Esophagus muscularis mucosa (tissue), 4 donors: Measurements from ENCODE around the gene MSI2. TPM values are rescaled to one million over a fixed set of nuclear protein-coding genes. Genes with fewer than 3 reads are reported as not detected.

ENCODE experiments used
- DNase-seq: peaks from one replicate; pipeline ENCODE4 v3.0.0-alpha.2; 2017; ENCODE audit errors: extremely low spot score
- H3K27ac ChIP-seq, 4 donors: fragments of 200-600 bp; sonication (generic); replicated peaks in 1 of 4; 1 replicate in 3 of 4; 2 replicates in 1 of 4; pipeline ENCODE4 v1.5.1; 2016 to 2019; ENCODE audit warnings: mild to moderate bottlenecking in 1 of 4
- H3K27me3 ChIP-seq, 4 donors: fragments of 200-600 bp; sonication (generic); one replicate each; pipeline versions ENCODE4 v1.5.1 to v1.6.0; 2016 to 2019
- H3K36me3 ChIP-seq, 4 donors: fragments of 200-600 bp; sonication (generic); one replicate each; pipeline ENCODE4 v1.5.1; 2016 to 2019
- H3K4me1 ChIP-seq, 4 donors: fragments of 200-600 bp; sonication (generic); one replicate each; pipeline ENCODE4 v1.5.1; 2016 to 2019
- H3K4me3 ChIP-seq, 4 donors: fragments of 200-600 bp; sonication (generic); 1 replicate in 2 of 4; 2 replicates in 2 of 4; pipeline ENCODE4 v1.5.1; 2016 to 2019; ENCODE audit warnings: mild to moderate bottlenecking in 4 of 4, moderate library complexity in 1 of 4
- H3K9me3 ChIP-seq, 4 donors: fragments of 200-600 bp; sonication (generic); 1 replicate in 3 of 4; 2 replicates in 1 of 4; pipeline ENCODE4 v1.5.1; 2016 to 2019
- CTCF ChIP-seq, 3 experiments: fragments of 200-600 bp in 2 of 3; fragments of 450-650 bp in 1 of 3; sonication (generic) in 2 of 3; IDR thresholded peaks; one replicate each; pipeline ENCODE4 v1.5.1; 2017 to 2019; ENCODE audit warnings: antibody characterized with exemption in 3 of 3, mild to moderate bottlenecking in 2 of 3, moderate library complexity in 1 of 3
- EP300 ChIP-seq: sonication (generic); formaldehyde crosslinking; IDR thresholded peaks from one replicate; pipeline ENCODE4 v1.6.1; 2017; ENCODE audit warnings: antibody characterized with exemption
- POLR2A ChIP-seq: fragments of 450-650 bp; IDR thresholded peaks from one replicate; pipeline ENCODE4 v1.6.1; 2017; ENCODE audit warnings: antibody characterized with exemption, moderate library complexity, mild to moderate bottlenecking, low read depth
- POLR2AphosphoS5 ChIP-seq, 2 donors: sonication (generic); formaldehyde crosslinking; IDR thresholded peaks; one replicate each; pipeline ENCODE4 v1.6.1; 2017; ENCODE audit warnings: antibody characterized with exemption in 2 of 2
- WGBS: methylation state at CpG from one replicate; pipeline ENCODE4 v1.1.5; 2018; 5-methylcytosine and 5-hydroxymethylcytosine counted together
- intact Hi-C: fragments of 100-400 bp; cut with DNase I; formaldehyde crosslinking; loops from one replicate; pipeline ENCODE4 v1.15.1; 2023
- total RNA-seq, 4 donors: library from RNA; depleted of rRNA; stranded (reverse); fragments of >200 nt; gene quantifications; one replicate each; pipeline versions ENCODE4 v1.1.0 to v1.2.1, GENCODE V29; 2016

Gene MSI2
- total RNA-seq, 4 donors from 2014 or later, result 28.8 to 39.0 (median 29.6) TPM

GRCh38 chr17:57234061-57234738 is 22.1 kb upstream of the MSI2 start:
- DNase-seq, result peak; percentile 82
- intact Hi-C loops, result no loop called here
- Histone ChIP-seq H3K27me3 (peaks cover 0 to 13% (median 0%) of the 10 kb centered on the region in 4 donors), H3K4me3 (no peak overlapping the region), H3K36me3 (no peaks in the 10 kb centered on the region), H3K4me1 (no peaks in the 10 kb centered on the region), H3K27ac (no peak overlapping the region), H3K9me3 (no peaks in the 10 kb centered on the region)
- TF ChIP-seq EP300 (no peak), POLR2A (no peak), POLR2AphosphoS5 (IDR thresholded peaks at IDR 0.05) (no peak), CTCF (IDR thresholded peaks at IDR 0.05) (no peak)
- WGBS, result 73% methylated on average over 2 of the region's 2 CpGs

GRCh38 chr17:57234739-57235092 is 21.6 kb upstream of the MSI2 start:
- Histone ChIP-seq H3K27ac (no peak overlapping the region), H3K4me3 (no peak overlapping the region), H3K4me1 (no peaks in the 10 kb centered on the region), H3K27me3 (peaks cover 0 to 13% (median 0%) of the 10 kb centered on the region in 4 donors), H3K9me3 (no peaks in the 10 kb centered on the region), H3K36me3 (no peaks in the 10 kb centered on the region)
- 32% methylated on average over 1 of the region's 1 CpG for WGBS
- peak; percentile 42 for DNase-seq
- intact Hi-C loops, result no loop called here
- TF ChIP-seq POLR2A (no peak), CTCF (IDR thresholded peaks at IDR 0.05) (no peak), POLR2AphosphoS5 (IDR thresholded peaks at IDR 0.05) (no peak)

GRCh38 chr17:57235124-57235523 is 21.2 kb upstream of the MSI2 start:
- peaks cover 0 to 13% (median 0%) of the 10 kb centered on the region in 4 donors for H3K27me3 ChIP-seq
- no peaks in the 10 kb centered on the region for H3K4me1 ChIP-seq
- intact Hi-C loops, result no loop called here
- no peak overlapping the region for H3K27ac ChIP-seq
- DNase-seq, result no peak
- 89% methylated on average over 6 of the region's 6 CpGs for WGBS
- TF ChIP-seq POLR2AphosphoS5 (IDR thresholded peaks at IDR 0.05), result no peak
- no peak for TF ChIP-seq POLR2A
- no peak for TF ChIP-seq CTCF (IDR thresholded peaks at IDR 0.05)
- no peak for TF ChIP-seq EP300
- no peak overlapping the region for H3K4me3 ChIP-seq
- H3K9me3 ChIP-seq, result no peaks in the 10 kb centered on the region
- no peaks in the 10 kb centered on the region for H3K36me3 ChIP-seq

- 95% methylated on average over 5 of the region's 5 CpGs for WGBS
- Histone ChIP-seq H3K9me3 (no peaks in the 10 kb centered on the region), H3K4me1 (no peaks in the 10 kb centered on the region), H3K27ac (no peak overlapping the region), H3K4me3 (no peak overlapping the region), H3K36me3 (no peaks in the 10 kb centered on the region), H3K27me3 (peaks cover 0 to 9% (median 0%) of the 10 kb centered on the region in 4 donors)
- no peak for DNase-seq
- intact Hi-C loops, result no loop called here
- no peak for TF ChIP-seq EP300
- no peak for TF ChIP-seq POLR2AphosphoS5 (IDR thresholded peaks at IDR 0.05)
- TF ChIP-seq POLR2A, result no peak
- no peak for TF ChIP-seq CTCF (IDR thresholded peaks at IDR 0.05)
Measured at GRCh38 chr17:57236686-57237299, 19.5 kb upstream of the MSI2 start.
